Peyer's patch (tissue), 4 donors: Measurements from ENCODE around the gene ZNF566. TPM values are rescaled to one million over a fixed set of nuclear protein-coding genes. Genes with fewer than 3 reads are reported as not detected.

Source experiments
- DNase-seq, 3 donors: peaks; one replicate each; pipeline ENCODE4 v3.0.0-alpha.2; 2017 to 2019
- H3K27ac ChIP-seq, 4 donors: fragments of 200-600 bp; sonication (generic); one replicate each; pipeline ENCODE4 v1.5.1; 2016 to 2019
- H3K27me3 ChIP-seq, 2 donors: fragments of 200-600 bp; sonication (generic); one replicate each; pipeline ENCODE4 v1.5.1; 2019
- H3K36me3 ChIP-seq, 3 donors: fragments of 200-600 bp; sonication (generic); one replicate each; pipeline ENCODE4 v1.5.1; 2016 to 2019
- H3K4me1 ChIP-seq, 4 donors: fragments of 200-600 bp; sonication (generic); one replicate each; pipeline ENCODE4 v1.5.1; 2016 to 2019
- H3K4me3 ChIP-seq, 4 donors: fragments of 200-600 bp; sonication (generic); 1 replicate in 3 of 4; 2 replicates in 1 of 4; pipeline ENCODE4 v1.5.1; 2016 to 2019; ENCODE audit warnings: mild to moderate bottlenecking in 1 of 4
- H3K9me3 ChIP-seq, 4 donors: fragments of 200-600 bp; sonication (generic); one replicate each; pipeline ENCODE4 v1.5.1; 2016 to 2019; ENCODE audit warnings: mild to moderate bottlenecking in 1 of 4
- POLR2A ChIP-seq, 2 donors: fragments of 450-650 bp; IDR thresholded peaks; one replicate each; pipeline ENCODE4 v1.5.1; 2017; ENCODE audit warnings: antibody characterized with exemption in 2 of 2, mild to moderate bottlenecking in 2 of 2, moderate library complexity in 2 of 2
- total RNA-seq, 4 donors: library from RNA; depleted of rRNA; stranded (reverse); fragments of >200 nt; gene quantifications; one replicate each; pipeline ENCODE4 v1.1.0, GENCODE V29; 2016
- TF ChIP-seq, protein P1 (sequence below), 6 experiments: fragments of 450-650 bp in 4 of 6; fragments of 200-600 bp in 2 of 6; sonication (generic) in 1 of 6; IDR thresholded peaks; one replicate each; pipeline ENCODE4 v1.5.1; 2017 to 2019; ENCODE audit warnings: antibody characterized with exemption in 6 of 6, mild to moderate bottlenecking in 3 of 6, moderate library complexity in 1 of 6

The ZNF566 gene
- total RNA-seq, 4 donors from 2014 or later = 5.8 to 39.6 (median 10.9) TPM

DNA sequence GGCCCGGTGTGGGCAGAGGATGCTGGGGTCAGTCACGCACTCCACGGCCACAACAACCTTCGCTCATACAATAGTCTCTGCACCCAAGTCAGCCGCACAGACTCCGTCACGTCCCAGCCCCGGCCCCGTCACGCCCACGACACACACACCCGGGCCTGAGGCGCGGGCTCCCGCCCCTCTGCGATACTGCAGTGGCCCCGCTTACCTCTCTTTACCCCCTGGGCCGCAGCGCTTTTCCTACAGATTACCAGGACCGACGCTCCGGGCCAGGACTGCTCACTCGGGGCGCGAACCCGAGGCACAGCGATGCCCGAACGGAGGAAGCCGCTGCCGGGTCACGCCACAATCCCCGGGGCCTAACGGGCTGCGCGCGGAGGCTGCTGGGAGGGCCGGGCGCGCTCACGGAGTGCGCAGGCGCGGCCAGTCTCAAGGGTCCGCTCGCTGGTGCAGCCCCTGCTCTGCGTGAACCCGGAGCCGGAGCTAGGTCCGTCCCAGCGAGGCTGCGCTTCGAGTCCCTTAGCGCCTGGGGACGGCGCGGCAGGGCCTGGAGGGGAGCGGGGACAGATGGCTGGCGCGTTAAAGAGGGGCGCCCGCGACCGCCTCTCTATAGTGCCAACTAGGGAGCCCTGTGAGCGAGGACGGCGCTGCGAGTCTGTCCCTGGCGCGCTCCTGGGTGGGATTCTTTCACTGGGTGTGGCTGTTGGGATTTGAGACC lies 70.9 kb downstream of the ZNF566 start, which contains the start of gene ZFP82:
Gene ZFP82, minus strand, starts transcription at position 358 of the 715 bp plus-strand sequence. CDS start 8,855 bp downstream, outside the sequence.
- Histone ChIP-seq H3K27ac (peak within 1 kb of the TSS; percentile 82 to 89 (median 84)), H3K4me3 (peak within 1 kb of the TSS; percentile 64 to 87 (median 74))

DNA sequence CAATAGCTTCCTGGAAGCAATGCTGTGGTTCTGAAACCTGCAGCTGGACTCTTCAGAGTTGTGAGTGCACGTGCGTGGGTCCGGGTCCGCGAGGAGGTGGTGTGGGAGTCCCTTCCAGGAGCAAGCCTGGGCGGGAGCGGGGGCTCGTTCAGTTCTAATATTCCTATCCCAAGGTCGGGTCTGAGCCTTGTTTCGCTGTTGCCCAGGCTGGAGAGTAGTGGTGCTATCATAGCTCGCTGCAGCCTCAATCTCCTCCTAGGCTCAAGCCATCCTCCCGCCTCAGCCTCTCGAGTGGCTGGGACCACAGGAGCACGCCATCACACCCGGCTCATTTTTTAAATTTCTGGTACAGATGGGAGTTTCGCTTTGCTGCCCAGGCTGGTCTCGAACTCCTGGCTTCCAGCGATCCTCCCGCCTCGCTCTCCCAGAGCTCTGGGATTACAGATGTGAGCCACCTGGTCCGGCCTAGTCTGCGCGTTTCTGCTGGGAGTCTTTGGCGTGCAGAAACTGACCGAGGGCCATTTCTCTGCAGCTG lies 71.5 kb downstream of the ZNF566 start:
- no peak for TF ChIP-seq POLR2A (IDR thresholded peaks at IDR 0.05)
- TF ChIP-seq, protein P1, sequence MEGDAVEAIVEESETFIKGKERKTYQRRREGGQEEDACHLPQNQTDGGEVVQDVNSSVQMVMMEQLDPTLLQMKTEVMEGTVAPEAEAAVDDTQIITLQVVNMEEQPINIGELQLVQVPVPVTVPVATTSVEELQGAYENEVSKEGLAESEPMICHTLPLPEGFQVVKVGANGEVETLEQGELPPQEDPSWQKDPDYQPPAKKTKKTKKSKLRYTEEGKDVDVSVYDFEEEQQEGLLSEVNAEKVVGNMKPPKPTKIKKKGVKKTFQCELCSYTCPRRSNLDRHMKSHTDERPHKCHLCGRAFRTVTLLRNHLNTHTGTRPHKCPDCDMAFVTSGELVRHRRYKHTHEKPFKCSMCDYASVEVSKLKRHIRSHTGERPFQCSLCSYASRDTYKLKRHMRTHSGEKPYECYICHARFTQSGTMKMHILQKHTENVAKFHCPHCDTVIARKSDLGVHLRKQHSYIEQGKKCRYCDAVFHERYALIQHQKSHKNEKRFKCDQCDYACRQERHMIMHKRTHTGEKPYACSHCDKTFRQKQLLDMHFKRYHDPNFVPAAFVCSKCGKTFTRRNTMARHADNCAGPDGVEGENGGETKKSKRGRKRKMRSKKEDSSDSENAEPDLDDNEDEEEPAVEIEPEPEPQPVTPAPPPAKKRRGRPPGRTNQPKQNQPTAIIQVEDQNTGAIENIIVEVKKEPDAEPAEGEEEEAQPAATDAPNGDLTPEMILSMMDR (IDR thresholded peaks at IDR 0.05) = no peak
- Histone ChIP-seq H3K4me3 (peak overlapping the region; percentile 64 to 87 (median 74)), H3K27me3 (no peaks in the 10 kb centered on the region), H3K4me1 (peaks cover 0 to 15% (median 3%) of the 10 kb centered on the region in 4 donors), H3K9me3 (peaks cover 0 to 8% (median 3%) of the 10 kb centered on the region in 4 donors), H3K27ac (peak overlapping the region; percentile 82 to 89 (median 84)), H3K36me3 (no peaks in the 10 kb centered on the region)
- DNase-seq = no peak

More for the DNA sequence above, 70.9 kb downstream of the ZNF566 start, which contains the start of gene ZFP82:
- Histone ChIP-seq H3K4me1 (peaks cover 0 to 15% (median 3%) of the 10 kb centered on the region in 4 donors), H3K9me3 (peaks cover 0 to 8% (median 3%) of the 10 kb centered on the region in 4 donors), H3K36me3 (no peaks in the 10 kb centered on the region), H3K27me3 (no peaks in the 10 kb centered on the region)
- TF ChIP-seq POLR2A (IDR thresholded peaks at IDR 0.05) = peak in 1 of 2 donors; percentile 18
- TF ChIP-seq, protein P1 (IDR thresholded peaks at IDR 0.05) = no peak
- peak; percentile 71 to 86 (median 71) for DNase-seq

GRCh38 chr19:36409841-36410240 lies 79.5 kb downstream of the ZNF566 start:
- Histone ChIP-seq H3K27me3 (no peaks in the 10 kb centered on the region), H3K4me3 (no peak overlapping the region), H3K27ac (no peak overlapping the region), H3K9me3 (peaks cover 0 to 20% (median 0%) of the 10 kb centered on the region in 4 donors), H3K4me1 (no peaks in the 10 kb centered on the region), H3K36me3 (peaks cover 0 to 45% (median 0%) of the 10 kb centered on the region in 3 donors)
- DNase-seq = no peak
- TF ChIP-seq, protein P1 (IDR thresholded peaks at IDR 0.05) = no peak
- TF ChIP-seq POLR2A (IDR thresholded peaks at IDR 0.05) = no peak

DNA sequence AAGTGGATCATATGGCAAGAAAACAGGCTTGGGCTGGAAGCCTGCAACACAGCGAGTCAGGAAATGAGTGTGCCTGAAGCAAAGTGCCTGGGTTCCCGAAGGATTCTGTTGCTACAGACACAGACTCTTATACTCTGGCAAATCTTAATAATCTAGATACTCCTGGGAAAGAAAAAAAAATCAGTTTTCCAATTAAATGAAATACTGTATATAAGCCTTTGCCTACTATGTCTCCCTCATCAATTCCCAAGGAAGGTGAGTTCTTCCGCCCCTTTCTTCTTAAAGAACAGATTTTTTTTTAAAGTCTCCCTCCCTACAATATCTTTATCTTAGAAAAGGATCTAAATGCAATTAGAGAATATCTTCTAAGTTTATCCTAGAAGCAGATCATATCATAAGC lies 81.3 kb downstream of the ZNF566 start:
- no peaks in the 10 kb centered on the region for H3K27me3 ChIP-seq
- no peak overlapping the region for H3K4me3 ChIP-seq
- peaks cover 0 to 20% (median 0%) of the 10 kb centered on the region in 4 donors for H3K9me3 ChIP-seq
- no peaks in the 10 kb centered on the region for H3K4me1 ChIP-seq
- H3K36me3 ChIP-seq = peaks cover 0 to 56% (median 0%) of the 10 kb centered on the region in 3 donors
- no peak for DNase-seq
- no peak for TF ChIP-seq POLR2A (IDR thresholded peaks at IDR 0.05)
- TF ChIP-seq, protein P1 (IDR thresholded peaks at IDR 0.05) = no peak
- H3K27ac ChIP-seq = no peak overlapping the region

GRCh38 chr19:36404498-36404897 lies 84.9 kb downstream of the ZNF566 start:
- DNase-seq = no peak
- Histone ChIP-seq H3K27me3 (no peaks in the 10 kb centered on the region), H3K4me3 (no peak overlapping the region), H3K9me3 (peaks cover 0 to 21% (median 0%) of the 10 kb centered on the region in 4 donors), H3K4me1 (no peaks in the 10 kb centered on the region), H3K36me3 (peaks cover 0 to 54% (median 0%) of the 10 kb centered on the region in 3 donors), H3K27ac (no peak overlapping the region)
- TF ChIP-seq POLR2A (IDR thresholded peaks at IDR 0.05) = no peak
- TF ChIP-seq, protein P1 (IDR thresholded peaks at IDR 0.05) = no peak
